T-helper 2 cell treated with Interferon-gamma antibody and Interleukin-4, amounts not matched to agents 100 ng/mL and 5 ng/mL, for 36 hours (primary cell): ENCODE results near the gene SUPT20H. TPM values are rescaled to one million over a fixed set of nuclear protein-coding genes. Genes with fewer than 3 reads are reported as not detected.

ENCODE experiments used
- intact Hi-C: fragments of 100-400 bp; cut with micrococcal nuclease; formaldehyde crosslinking; loops from one replicate; pipeline ENCODE4 v1.15.1; 2023
- total RNA-seq: library from RNA; stranded (reverse); gene quantifications from 2 replicates; pipeline ENCODE4 v1.2.3, GENCODE V29; 2022

Gene SUPT20H
- total RNA-seq, 1 donor from 2014 or later: 68.3 TPM

GRCh38 chr13:37070956-37071355 lies 11.5 kb upstream of the SUPT20H start:
- intact Hi-C loops: loop anchor here (5.0 kb wide), 1 partner anchor 1511 kb away; no protein-coding TSS in a partner anchor

- intact Hi-C loops: loop anchor here (5.0 kb wide), 1 partner anchor 1512 kb away; no protein-coding TSS in a partner anchor
Measured at GRCh38 chr13:37070145-37070695, 10.7 kb upstream of the SUPT20H start.

- intact Hi-C loops: loop anchor here (2.0 to 5.0 kb wide), 2 partner anchors 213 to 1513 kb away; no protein-coding TSS in a partner anchor
Measured at GRCh38 chr13:37069597-37070103, 10.2 kb upstream of the SUPT20H start.

GRCh38 chr13:37068962-37069361 lies 9.5 kb upstream of the SUPT20H start:
- intact Hi-C loops: loop anchor here (2.0 kb wide), 1 partner anchor 212 kb away; no protein-coding TSS in a partner anchor

GRCh38 chr13:37067874-37068273 lies 8.4 kb upstream of the SUPT20H start:
- intact Hi-C loops: loop anchor here (2.0 kb wide), 1 partner anchor 211 kb away; no protein-coding TSS in a partner anchor

GRCh38 chr13:37065890-37066526 lies 6.5 kb upstream of the SUPT20H start:
- intact Hi-C loops: no loop called here

GRCh38 chr13:37059848-37060192 lies 332 bp upstream of the SUPT20H start:
- intact Hi-C loops: loop anchor here (1.0 to 10.0 kb wide), 6 partner anchors 61 to 1975 kb away; partner anchors contain the start of genes ALG5, CCNA1, NHLRC3 and PROSER1

- intact Hi-C loops: loop anchor here (5.0 to 10.0 kb wide), 3 partner anchors 621 to 1979 kb away; partner anchors contain the start of genes CCNA1, NHLRC3, PROSER1 and SPART
Measured at GRCh38 chr13:37056228-37056627, 3.3 kb downstream of the SUPT20H start.

GRCh38 chr13:37053111-37053510 lies 6.4 kb downstream of the SUPT20H start:
- intact Hi-C loops: loop anchor here (10.0 kb wide), 2 partner anchors 618 to 1982 kb away; partner anchors contain the start of genes CCNA1, NHLRC3 and PROSER1

- intact Hi-C loops: loop anchor here (10.0 kb wide), 2 partner anchors 615 to 1985 kb away; partner anchors contain the start of genes CCNA1, NHLRC3 and PROSER1
Measured at GRCh38 chr13:37049810-37050209, 9.7 kb downstream of the SUPT20H start.

GRCh38 chr13:37047846-37048245 lies 11.6 kb downstream of the SUPT20H start:
- intact Hi-C loops: no loop called here

- intact Hi-C loops: no loop called here
Measured at GRCh38 chr13:37047032-37047431, 12.5 kb downstream of the SUPT20H start.

GRCh38 chr13:37046062-37046461 lies 13.4 kb downstream of the SUPT20H start:
- intact Hi-C loops: no loop called here

GRCh38 chr13:37040789-37041188 lies 18.7 kb downstream of the SUPT20H start:
- intact Hi-C loops: no loop called here

GRCh38 chr13:37039896-37040295 lies 19.6 kb downstream of the SUPT20H start:
- intact Hi-C loops: no loop called here

- intact Hi-C loops: no loop called here
Measured at GRCh38 chr13:37037241-37037640, 22.2 kb downstream of the SUPT20H start.

GRCh38 chr13:37029617-37030016 lies 29.9 kb downstream of the SUPT20H start:
- intact Hi-C loops: no loop called here

GRCh38 chr13:37027639-37028038 lies 31.8 kb downstream of the SUPT20H start:
- intact Hi-C loops: no loop called here

- intact Hi-C loops: no loop called here
Measured at GRCh38 chr13:37026771-37027170, 32.7 kb downstream of the SUPT20H start.

- intact Hi-C loops: no loop called here
Measured at GRCh38 chr13:37023871-37024270, 35.6 kb downstream of the SUPT20H start.

- intact Hi-C loops: no loop called here
Measured at GRCh38 chr13:37014609-37015008, 44.9 kb downstream of the SUPT20H start.

- intact Hi-C loops: no loop called here
Measured at GRCh38 chr13:37011788-37012187, 47.7 kb downstream of the SUPT20H start.
